ENCODE results near the gene TMEM176B. TPM values are rescaled to one million over a fixed set of nuclear protein-coding genes. Genes with fewer than 3 reads are reported as not detected.
A peak's percentile ranks its signal among the peaks of the same experiment; 100 is the strongest.
"Not testable (repeated sequence)": the region's sequence is repeated elsewhere in the genome, so short reads cannot be mapped to it uniquely, and the experiment has no call there.

The TMEM176B gene
- total and polyA plus RNA-seq, 2 donors from 2014 or later = 345 to 542 TPM

- Histone ChIP-seq H3K9ac (ENCODE audit: low read length in 3 of 3) (no peak overlapping the region), H3K27me3 (ENCODE audit: control insufficient read depth, insufficient read depth, low read length) (no peaks in the 10 kb centered on the region), H3K4me3 (ENCODE audit: low read length in 3 of 3) (peak overlapping the region in 1 of 3 donors; percentile 4), H3K27ac (ENCODE audit: low read depth in 2 of 2, low read length in 2 of 2) (peak overlapping the region; percentile 90 to 91), H3K4me1 (ENCODE audit: control insufficient read depth in 2 of 3, insufficient read depth in 2 of 3, low read depth in 1 of 3, low read length in 3 of 3) (peaks cover 0 to 12% (median 9%) of the 10 kb centered on the region in 3 donors), H3K36me3 (ENCODE audit: control insufficient read depth in 2 of 3, insufficient read depth in 3 of 3, low read length in 3 of 3) (no peaks in the 10 kb centered on the region), H3K9me3 (ENCODE audit: control insufficient read depth in 2 of 3, insufficient read depth in 1 of 3, low read length in 3 of 3) (peaks cover 0 to 13% (median 2%) of the 10 kb centered on the region in 3 donors)
- no peak for FAIRE-seq
- no peak for TF ChIP-seq CTCF (IDR thresholded peaks at IDR 0.05; ENCODE audit: borderline replicate concordance, extremely low read depth, insufficient read depth)
- peak in 2 of 5 donors; percentile 37 to 50 for DNase-seq
- intact Hi-C loops (cut with DNase I) = no loop called here
Measured at GRCh38 chr7:150820148-150820547, 20.0 kb upstream of the TMEM176B start.

GRCh38 chr7:150818971-150819370 lies 18.8 kb upstream of the TMEM176B start:
- no peak for FAIRE-seq
- no peak for TF ChIP-seq CTCF (IDR thresholded peaks at IDR 0.05; ENCODE audit: borderline replicate concordance, extremely low read depth, insufficient read depth)

GRCh38 chr7:150814328-150815001 lies 14.3 kb upstream of the TMEM176B start:
- intact Hi-C loops (cut with DNase I) = no loop called here
- no peak for DNase-seq
- Histone ChIP-seq H3K4me3 (ENCODE audit: low read length in 3 of 3) (no peak overlapping the region), H3K27ac (ENCODE audit: low read depth in 2 of 2, low read length in 2 of 2) (no peak overlapping the region), H3K9me3 (ENCODE audit: control insufficient read depth in 2 of 3, insufficient read depth in 1 of 3, low read length in 3 of 3) (peaks cover 0 to 7% (median 2%) of the 10 kb centered on the region in 3 donors), H3K4me1 (ENCODE audit: control insufficient read depth in 2 of 3, insufficient read depth in 2 of 3, low read depth in 1 of 3, low read length in 3 of 3) (no peaks in the 10 kb centered on the region), H3K27me3 (ENCODE audit: control insufficient read depth, insufficient read depth, low read length) (no peaks in the 10 kb centered on the region), H3K36me3 (ENCODE audit: control insufficient read depth in 2 of 3, insufficient read depth in 3 of 3, low read length in 3 of 3) (no peaks in the 10 kb centered on the region), H3K9ac (ENCODE audit: low read length in 3 of 3) (no peak overlapping the region)
- no peak for TF ChIP-seq CTCF (IDR thresholded peaks at IDR 0.05; ENCODE audit: borderline replicate concordance, extremely low read depth, insufficient read depth)
- FAIRE-seq = no peak

More at GRCh38 chr7:150818971-150819370, 18.8 kb upstream of the TMEM176B start:
- Histone ChIP-seq H3K27me3 (ENCODE audit: control insufficient read depth, insufficient read depth, low read length) (no peaks in the 10 kb centered on the region), H3K9ac (ENCODE audit: low read length in 3 of 3) (no peak overlapping the region), H3K36me3 (ENCODE audit: control insufficient read depth in 2 of 3, insufficient read depth in 3 of 3, low read length in 3 of 3) (no peaks in the 10 kb centered on the region), H3K4me3 (ENCODE audit: low read length in 3 of 3) (no peak overlapping the region), H3K4me1 (ENCODE audit: control insufficient read depth in 2 of 3, insufficient read depth in 2 of 3, low read depth in 1 of 3, low read length in 3 of 3) (peaks cover 0 to 12% (median 9%) of the 10 kb centered on the region in 3 donors), H3K9me3 (ENCODE audit: control insufficient read depth in 2 of 3, insufficient read depth in 1 of 3, low read length in 3 of 3) (peaks cover 0 to 13% (median 2%) of the 10 kb centered on the region in 3 donors), H3K27ac (ENCODE audit: low read depth in 2 of 2, low read length in 2 of 2) (no peak overlapping the region)
- intact Hi-C loops (cut with DNase I) = no loop called here
- no peak for DNase-seq

GRCh38 chr7:150807616-150808438 lies 7.7 kb upstream of the TMEM176B start:
- peaks cover 0 to 16% (median 10%) of the 10 kb centered on the region in 3 donors for H3K36me3 ChIP-seq (ENCODE audit: control insufficient read depth in 2 of 3, insufficient read depth in 3 of 3, low read length in 3 of 3)
- DNase-seq; H3K27ac ChIP-seq (ENCODE audit: low read depth in 2 of 2, low read length in 2 of 2); H3K9ac ChIP-seq (ENCODE audit: low read length in 3 of 3); H3K27me3 ChIP-seq (ENCODE audit: control insufficient read depth, insufficient read depth, low read length); intact Hi-C loops (cut with DNase I); H3K4me1 ChIP-seq (ENCODE audit: control insufficient read depth in 2 of 3, insufficient read depth in 2 of 3, low read depth in 1 of 3, low read length in 3 of 3); FAIRE-seq; H3K4me3 ChIP-seq (ENCODE audit: low read length in 3 of 3): not testable (repeated sequence)
- peaks cover 0 to 14% (median 0%) of the 10 kb centered on the region in 3 donors for H3K9me3 ChIP-seq (ENCODE audit: control insufficient read depth in 2 of 3, insufficient read depth in 1 of 3, low read length in 3 of 3)
